ENCODE data around the gene RNF144A. TPM values are rescaled to one million over a fixed set of nuclear protein-coding genes. Genes with fewer than 3 reads are reported as not detected.
A peak's percentile ranks its signal among the peaks of the same experiment; 100 is the strongest.

Gene RNF144A
- polyA plus RNA-seq, 1 experiment, result 0.24 TPM

DNA sequence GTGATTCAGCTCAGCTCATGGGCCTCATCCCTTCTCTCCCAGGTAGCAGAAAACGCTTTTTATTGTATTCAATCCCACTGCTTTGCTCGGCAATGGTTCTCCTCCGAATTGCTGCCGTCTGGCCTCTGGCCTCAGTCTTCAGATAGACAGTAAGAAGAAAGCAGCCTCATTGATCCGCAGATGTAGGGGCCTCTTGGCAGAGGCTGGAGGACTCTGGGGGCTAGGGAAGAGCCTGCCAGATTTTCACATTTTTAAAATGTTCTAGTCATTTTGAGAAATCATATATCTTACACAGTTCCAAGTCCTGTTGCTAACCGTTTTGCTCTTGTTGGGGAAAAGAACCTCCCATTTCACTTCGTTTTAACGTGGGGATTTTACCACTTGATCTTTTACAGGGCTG, 123.3 kb downstream of the RNF144A start:
- no peaks in the 10 kb centered on the region for H3K9me3 ChIP-seq (ENCODE audit: control insufficient read depth, insufficient read depth, low read length)
- ChIA-PET POLR2A (no interaction called here), CTCF (no interaction called here)
- TF ChIP-seq, protein P1, sequence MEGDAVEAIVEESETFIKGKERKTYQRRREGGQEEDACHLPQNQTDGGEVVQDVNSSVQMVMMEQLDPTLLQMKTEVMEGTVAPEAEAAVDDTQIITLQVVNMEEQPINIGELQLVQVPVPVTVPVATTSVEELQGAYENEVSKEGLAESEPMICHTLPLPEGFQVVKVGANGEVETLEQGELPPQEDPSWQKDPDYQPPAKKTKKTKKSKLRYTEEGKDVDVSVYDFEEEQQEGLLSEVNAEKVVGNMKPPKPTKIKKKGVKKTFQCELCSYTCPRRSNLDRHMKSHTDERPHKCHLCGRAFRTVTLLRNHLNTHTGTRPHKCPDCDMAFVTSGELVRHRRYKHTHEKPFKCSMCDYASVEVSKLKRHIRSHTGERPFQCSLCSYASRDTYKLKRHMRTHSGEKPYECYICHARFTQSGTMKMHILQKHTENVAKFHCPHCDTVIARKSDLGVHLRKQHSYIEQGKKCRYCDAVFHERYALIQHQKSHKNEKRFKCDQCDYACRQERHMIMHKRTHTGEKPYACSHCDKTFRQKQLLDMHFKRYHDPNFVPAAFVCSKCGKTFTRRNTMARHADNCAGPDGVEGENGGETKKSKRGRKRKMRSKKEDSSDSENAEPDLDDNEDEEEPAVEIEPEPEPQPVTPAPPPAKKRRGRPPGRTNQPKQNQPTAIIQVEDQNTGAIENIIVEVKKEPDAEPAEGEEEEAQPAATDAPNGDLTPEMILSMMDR (IDR thresholded peaks at IDR 0.05; ENCODE audit: low read depth, low read length), result no peak
- no peak overlapping the region for H3K4me3 ChIP-seq (ENCODE audit: low read depth, low read length)
- no peak overlapping the region for H3K27ac ChIP-seq (ENCODE audit: low read depth, low read length)
- DNase-seq (ENCODE audit: low read depth, low spot score), result no peak
- no peaks in the 10 kb centered on the region for H3K27me3 ChIP-seq (ENCODE audit: control insufficient read depth, insufficient read depth, low read length)

DNA sequence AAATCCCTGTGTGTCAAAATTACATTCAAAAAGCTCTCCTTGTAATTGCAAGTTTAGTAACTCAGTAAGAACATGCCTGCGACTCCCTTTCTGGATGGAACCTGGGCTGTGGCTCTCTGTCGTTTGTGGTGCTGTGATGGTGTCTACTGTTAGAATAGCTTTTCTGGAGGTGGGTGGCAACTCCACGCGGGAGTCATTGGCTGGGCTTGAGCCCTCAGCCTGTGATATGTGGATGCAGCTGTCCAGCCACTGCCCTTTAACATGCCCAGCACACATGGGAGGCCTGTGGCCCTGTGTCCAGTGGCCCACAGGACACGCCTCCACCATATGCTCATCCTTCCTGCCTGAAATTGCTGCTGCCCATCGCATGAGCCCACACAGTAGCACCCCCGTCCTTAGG, 124.2 kb downstream of the RNF144A start:
- TF ChIP-seq, protein P1 (IDR thresholded peaks at IDR 0.05; ENCODE audit: low read depth, low read length), result no peak
- H3K27ac ChIP-seq (ENCODE audit: low read depth, low read length), result no peak overlapping the region
- no peak overlapping the region for H3K4me3 ChIP-seq (ENCODE audit: low read depth, low read length)
- DNase-seq (ENCODE audit: low read depth, low spot score), result no peak
- POLR2A ChIA-PET, result interaction anchor here (0.6 kb wide), 1 partner anchor 19 kb away, joined by 3 read pairs; no protein-coding TSS in a partner anchor
- no peaks in the 10 kb centered on the region for H3K9me3 ChIP-seq (ENCODE audit: control insufficient read depth, insufficient read depth, low read length)
- H3K27me3 ChIP-seq (ENCODE audit: control insufficient read depth, insufficient read depth, low read length), result no peaks in the 10 kb centered on the region
- CTCF ChIA-PET, result no interaction called here

DNA sequence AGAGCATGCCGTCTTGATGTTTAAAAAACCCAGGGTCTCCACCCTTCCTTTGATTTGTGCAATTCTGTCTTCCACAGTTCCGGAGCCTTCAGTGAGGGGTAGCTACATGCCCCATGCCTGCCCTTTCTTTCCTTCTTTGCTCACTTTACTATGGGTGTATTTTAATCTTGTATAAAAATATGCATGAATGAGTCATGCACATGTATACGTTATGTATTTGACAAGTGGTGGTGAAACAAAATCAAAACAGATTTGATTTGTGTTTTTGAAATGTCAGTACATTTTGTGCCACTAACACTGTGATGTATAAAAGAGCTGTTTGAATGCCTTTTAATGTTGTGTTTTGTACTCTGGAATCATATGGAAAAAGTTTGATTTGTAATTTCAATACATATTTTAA, 126.5 kb downstream of the RNF144A start:
- ChIA-PET CTCF (interaction anchor here (0.6 to 1.9 kb wide), 15 partner anchors 9 to 218 kb away, joined by 3 to 8 read pairs (median 4); no protein-coding TSS in a partner anchor), POLR2A (no interaction called here)
- H3K27ac ChIP-seq (ENCODE audit: low read depth, low read length), result no peak overlapping the region
- H3K9me3 ChIP-seq (ENCODE audit: control insufficient read depth, insufficient read depth, low read length), result no peaks in the 10 kb centered on the region
- H3K4me3 ChIP-seq (ENCODE audit: low read depth, low read length), result no peak overlapping the region
- TF ChIP-seq, protein P1 (IDR thresholded peaks at IDR 0.05; ENCODE audit: low read depth, low read length), result no peak
- H3K27me3 ChIP-seq (ENCODE audit: control insufficient read depth, insufficient read depth, low read length), result no peaks in the 10 kb centered on the region
- DNase-seq (ENCODE audit: low read depth, low spot score), result no peak

DNA sequence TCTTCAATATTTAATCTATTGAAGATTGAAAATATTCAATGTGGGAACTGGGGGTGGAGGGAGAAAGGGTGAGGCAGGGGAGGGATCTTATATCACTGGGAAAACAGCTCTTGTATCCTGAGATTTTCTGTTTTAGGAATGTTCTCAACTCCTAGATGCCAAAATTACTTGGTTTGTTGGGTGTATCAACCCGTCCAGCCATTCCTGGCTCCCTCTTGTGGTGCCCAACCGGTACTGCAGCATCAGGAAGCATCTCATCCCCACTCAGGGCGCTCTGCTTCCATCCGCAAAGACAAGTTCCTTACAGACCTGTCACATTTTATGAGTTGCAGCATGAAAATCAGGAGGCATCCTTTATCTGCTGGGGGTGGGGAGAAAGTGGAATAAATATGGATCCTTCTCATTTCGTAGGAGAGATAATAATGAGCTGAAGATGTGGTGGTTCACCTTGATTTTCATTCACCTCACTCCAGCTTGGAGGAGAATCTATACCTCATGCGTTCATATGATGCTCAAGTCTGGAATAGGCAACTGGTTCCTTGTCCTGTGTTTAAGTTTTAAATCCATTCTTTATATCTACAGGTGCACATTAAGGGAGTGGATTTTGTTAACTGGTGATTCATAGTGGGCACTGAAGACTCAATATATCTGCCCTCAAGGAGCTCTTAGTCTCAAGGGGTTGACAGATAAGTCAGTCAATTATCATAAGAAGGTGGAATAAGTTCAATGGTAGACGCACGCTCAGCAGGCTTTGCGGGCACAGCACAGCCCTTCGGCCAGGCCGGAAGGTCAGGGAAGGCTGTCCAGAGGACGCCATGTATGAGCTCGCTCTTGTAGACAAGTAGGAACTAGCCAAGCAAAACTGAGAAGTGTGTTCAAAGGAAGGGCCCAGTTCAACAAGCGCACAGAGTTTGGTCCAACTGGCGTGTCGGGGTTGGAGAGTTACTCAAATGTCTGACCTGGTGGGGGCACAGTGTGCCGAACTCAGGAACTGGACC, 127.3 kb downstream of the RNF144A start:
- Histone ChIP-seq H3K27me3 (ENCODE audit: control insufficient read depth, insufficient read depth, low read length) (no peaks in the 10 kb centered on the region), H3K9me3 (ENCODE audit: control insufficient read depth, insufficient read depth, low read length) (no peaks in the 10 kb centered on the region), H3K4me3 (ENCODE audit: low read depth, low read length) (no peak overlapping the region), H3K27ac (ENCODE audit: low read depth, low read length) (no peak overlapping the region)
- DNase-seq (ENCODE audit: low read depth, low spot score), result peak; percentile 1
- ChIA-PET POLR2A (no interaction called here), CTCF (interaction anchor here (0.6 to 1.9 kb wide), 18 partner anchors 8 to 317 kb away, joined by 3 to 8 read pairs (median 4); no protein-coding TSS in a partner anchor)
- TF ChIP-seq, protein P1 (IDR thresholded peaks at IDR 0.05; ENCODE audit: low read depth, low read length), result peak; percentile 80
